Measurements from ENCODE around the gene GLIPR2. TPM values are rescaled to one million over a fixed set of nuclear protein-coding genes. Genes with fewer than 3 reads are reported as not detected.
A peak's percentile ranks its signal among the peaks of the same experiment; 100 is the strongest.

The GLIPR2 gene
- polyA plus RNA-seq, 2 donors, result 3.7 to 8.0 TPM

GRCh38 chr9:36148311-36149051 lies 11.9 kb downstream of the GLIPR2 start:
- Histone ChIP-seq H3K4me1 (ENCODE audit: control insufficient read depth in 2 of 2, insufficient read depth in 2 of 2, low read length in 1 of 2) (peaks cover 6 to 9% of the 10 kb centered on the region in 2 donors), H3K27ac (ENCODE audit: low read depth in 2 of 2, low read length in 1 of 2) (peak overlapping the region; percentile 60 to 78), H3K27me3 (ENCODE audit: control insufficient read depth in 1 of 2, insufficient read depth in 2 of 2, low read length in 2 of 2) (no peaks in the 10 kb centered on the region), H3K36me3 (ENCODE audit: control insufficient read depth in 2 of 2, insufficient read depth in 2 of 2, low read length in 1 of 2) (no peaks in the 10 kb centered on the region), H3K9me3 (ENCODE audit: control insufficient read depth in 2 of 2, insufficient read depth in 1 of 2, low read depth in 1 of 2, low read length in 1 of 2) (peaks cover 0 to 6% of the 10 kb centered on the region in 2 donors), H3K4me3 (ENCODE audit: low read depth in 1 of 2, low read length in 2 of 2) (no peak overlapping the region)
- WGBS, 2 donors, result 52 to 55% methylated on average over 14 of the region's 14 CpGs

DNA sequence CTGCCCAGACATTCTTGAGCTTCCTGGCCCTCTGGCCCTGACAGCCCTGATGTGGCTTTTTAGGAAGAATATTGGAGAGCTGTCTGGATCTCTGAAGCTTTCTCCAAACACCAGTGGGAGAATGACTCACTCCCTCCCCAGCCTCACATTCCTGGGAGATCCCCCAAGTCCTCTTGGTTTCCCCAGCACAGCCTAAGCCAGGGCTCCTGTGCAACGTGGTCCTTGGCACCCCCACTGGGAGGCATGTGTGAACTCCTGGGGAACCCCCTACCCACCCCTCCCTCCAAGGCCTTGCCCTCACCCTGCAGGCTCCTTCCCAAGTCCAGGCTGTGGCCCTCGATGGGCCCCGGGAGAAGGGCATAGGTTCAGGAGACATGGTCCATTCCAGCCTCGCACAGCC lies 12.7 kb downstream of the GLIPR2 start:
- H3K9me3 ChIP-seq (ENCODE audit: control insufficient read depth in 2 of 2, insufficient read depth in 1 of 2, low read depth in 1 of 2, low read length in 1 of 2), result peaks cover 0 to 6% of the 10 kb centered on the region in 2 donors
- WGBS, 2 donors, result 58 to 70% methylated on average over 4 of the region's 4 CpGs
- peaks cover 6 to 9% of the 10 kb centered on the region in 2 donors for H3K4me1 ChIP-seq (ENCODE audit: control insufficient read depth in 2 of 2, insufficient read depth in 2 of 2, low read length in 1 of 2)
- H3K27me3 ChIP-seq (ENCODE audit: control insufficient read depth in 1 of 2, insufficient read depth in 2 of 2, low read length in 2 of 2), result no peaks in the 10 kb centered on the region
- peak overlapping the region; percentile 60 to 62 for H3K27ac ChIP-seq (ENCODE audit: low read depth in 2 of 2, low read length in 1 of 2)
- H3K36me3 ChIP-seq (ENCODE audit: control insufficient read depth in 2 of 2, insufficient read depth in 2 of 2, low read length in 1 of 2), result no peaks in the 10 kb centered on the region
- H3K4me3 ChIP-seq (ENCODE audit: low read depth in 1 of 2, low read length in 2 of 2), result no peak overlapping the region

DNA sequence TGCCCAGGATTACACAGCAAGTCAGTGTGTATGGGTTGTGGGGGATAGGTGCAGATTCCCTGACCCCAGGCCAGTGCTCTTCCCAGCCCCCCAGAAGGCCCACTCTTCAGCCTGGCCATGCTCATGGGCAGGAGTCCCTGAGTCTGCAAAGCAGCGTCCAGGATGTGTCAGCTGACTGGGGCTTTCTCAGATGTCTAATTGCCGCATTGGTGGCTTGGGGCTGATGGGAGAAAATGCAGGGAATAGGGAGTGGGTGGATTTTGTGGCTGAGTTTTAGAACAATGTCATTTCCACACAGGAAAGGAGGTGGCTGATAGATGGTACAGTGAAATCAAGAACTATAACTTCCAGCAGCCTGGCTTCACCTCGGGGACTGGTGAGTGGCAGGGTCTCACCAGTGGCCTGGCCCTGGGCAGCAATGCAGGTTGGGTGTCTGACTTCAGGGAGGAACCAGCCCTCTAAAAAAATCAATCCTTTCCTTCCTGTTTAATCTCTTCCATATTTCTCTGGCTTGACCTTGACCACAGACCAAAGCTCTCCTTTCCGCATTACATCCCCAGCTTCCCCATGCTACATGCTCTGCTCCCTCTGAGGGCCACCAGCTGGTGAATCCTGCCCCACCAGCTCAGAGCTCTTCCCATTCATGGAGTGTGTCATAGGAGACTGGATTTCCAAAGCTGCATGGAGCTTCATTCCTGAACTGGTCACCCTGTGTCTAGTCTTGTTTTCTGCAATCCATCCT lies 14.2 kb downstream of the GLIPR2 start:
- WGBS, 2 donors, result 71% methylated on average over 4 of the region's 4 CpGs
- Histone ChIP-seq H3K9me3 (ENCODE audit: control insufficient read depth in 2 of 2, insufficient read depth in 1 of 2, low read depth in 1 of 2, low read length in 1 of 2) (peaks cover 0 to under 1% of the 10 kb centered on the region in 2 donors), H3K27ac (ENCODE audit: low read depth in 2 of 2, low read length in 1 of 2) (peak overlapping the region; percentile 62 to 72), H3K4me1 (ENCODE audit: control insufficient read depth in 2 of 2, insufficient read depth in 2 of 2, low read length in 1 of 2) (peaks cover 6 to 9% of the 10 kb centered on the region in 2 donors), H3K27me3 (ENCODE audit: control insufficient read depth in 1 of 2, insufficient read depth in 2 of 2, low read length in 2 of 2) (no peaks in the 10 kb centered on the region), H3K4me3 (ENCODE audit: low read depth in 1 of 2, low read length in 2 of 2) (no peak overlapping the region), H3K36me3 (ENCODE audit: control insufficient read depth in 2 of 2, insufficient read depth in 2 of 2, low read length in 1 of 2) (no peaks in the 10 kb centered on the region)

DNA sequence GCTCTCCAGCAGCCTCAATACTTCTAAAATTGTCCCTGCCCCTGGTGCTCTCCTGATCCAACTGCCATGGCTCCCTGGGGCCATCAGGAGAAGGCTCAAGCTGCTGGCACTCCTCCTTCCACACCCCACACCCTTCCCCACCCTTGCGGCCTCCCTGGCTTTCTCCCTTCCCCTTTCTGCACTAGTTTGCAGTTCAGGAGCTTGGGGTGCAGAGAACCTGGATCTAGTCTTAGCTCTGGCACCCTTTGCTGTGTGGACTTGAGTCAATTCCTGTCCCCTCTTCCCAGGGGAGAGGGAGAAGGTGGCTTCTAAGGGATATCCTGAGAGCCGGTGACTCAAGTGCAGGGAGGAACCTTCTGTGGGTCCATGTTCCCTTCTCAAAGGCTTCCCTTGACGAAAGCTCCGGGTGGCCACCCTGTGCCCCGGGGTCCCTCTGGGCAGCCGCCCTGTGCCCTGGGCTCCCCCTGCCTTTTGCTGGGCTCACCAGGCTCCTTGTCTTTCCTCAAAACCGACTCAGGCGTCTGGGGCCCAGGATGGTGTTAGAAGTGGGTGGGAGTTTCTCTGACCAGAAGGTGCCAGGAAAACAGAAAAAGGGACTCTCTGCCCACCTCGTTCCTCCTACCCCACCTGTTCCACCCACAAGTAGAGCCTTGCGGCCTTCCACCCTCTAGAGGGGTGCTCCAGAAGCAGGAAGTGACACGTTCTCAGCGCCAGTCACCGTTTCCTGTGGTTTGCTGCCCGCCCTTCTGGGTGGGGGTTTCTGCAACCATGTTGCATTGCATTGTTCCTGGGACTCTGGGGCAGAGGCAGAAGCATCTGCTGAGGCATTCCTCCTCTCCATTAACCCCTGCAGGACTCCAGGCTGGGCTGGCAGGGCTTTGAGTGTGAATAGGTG lies 15.0 kb downstream of the GLIPR2 start:
- WGBS, 2 donors, result 60 to 76% methylated on average over 14 of the region's 14 CpGs
- Histone ChIP-seq H3K4me1 (ENCODE audit: control insufficient read depth in 2 of 2, insufficient read depth in 2 of 2, low read length in 1 of 2) (peaks cover 6 to 9% of the 10 kb centered on the region in 2 donors), H3K4me3 (ENCODE audit: low read depth in 1 of 2, low read length in 2 of 2) (no peak overlapping the region), H3K9me3 (ENCODE audit: control insufficient read depth in 2 of 2, insufficient read depth in 1 of 2, low read depth in 1 of 2, low read length in 1 of 2) (no peaks in the 10 kb centered on the region), H3K36me3 (ENCODE audit: control insufficient read depth in 2 of 2, insufficient read depth in 2 of 2, low read length in 1 of 2) (no peaks in the 10 kb centered on the region), H3K27me3 (ENCODE audit: control insufficient read depth in 1 of 2, insufficient read depth in 2 of 2, low read length in 2 of 2) (no peaks in the 10 kb centered on the region), H3K27ac (ENCODE audit: low read depth in 2 of 2, low read length in 1 of 2) (peak overlapping the region; percentile 62 to 72)

- Histone ChIP-seq H3K9me3 (ENCODE audit: control insufficient read depth in 2 of 2, insufficient read depth in 1 of 2, low read depth in 1 of 2, low read length in 1 of 2) (no peaks in the 10 kb centered on the region), H3K27me3 (ENCODE audit: control insufficient read depth in 1 of 2, insufficient read depth in 2 of 2, low read length in 2 of 2) (no peaks in the 10 kb centered on the region), H3K36me3 (ENCODE audit: control insufficient read depth in 2 of 2, insufficient read depth in 2 of 2, low read length in 1 of 2) (no peaks in the 10 kb centered on the region), H3K4me1 (ENCODE audit: control insufficient read depth in 2 of 2, insufficient read depth in 2 of 2, low read length in 1 of 2) (peaks cover 3 to 9% of the 10 kb centered on the region in 2 donors), H3K4me3 (ENCODE audit: low read depth in 1 of 2, low read length in 2 of 2) (no peak overlapping the region), H3K27ac (ENCODE audit: low read depth in 2 of 2, low read length in 1 of 2) (peak overlapping the region in 1 of 2 donors; percentile 37)
- 86 to 91% methylated on average over 9 to 10 of the region's 10 CpGs for WGBS, 2 donors
These were observed 16.4 kb downstream of the GLIPR2 start for GRCh38 chr9:36152741-36153438.

DNA sequence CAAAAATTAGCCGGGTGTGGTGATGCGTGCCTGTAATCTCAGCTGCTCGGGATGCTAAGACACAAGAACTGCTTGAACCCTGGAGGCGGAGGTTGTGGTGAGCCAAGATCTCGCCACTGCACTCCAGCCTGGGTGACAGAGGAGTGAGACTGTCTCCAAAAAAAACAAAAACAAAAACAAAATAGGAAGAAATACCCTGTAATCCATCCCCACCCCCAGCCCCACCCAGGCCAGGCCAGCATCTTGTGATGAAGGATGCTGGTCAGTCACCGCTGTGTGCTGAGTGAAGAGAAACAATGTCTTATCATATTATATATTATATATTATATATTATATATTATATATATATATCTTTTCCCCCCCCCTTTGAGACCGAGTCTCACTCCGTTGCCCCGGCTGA lies 17.2 kb downstream of the GLIPR2 start:
- Histone ChIP-seq H3K27me3 (ENCODE audit: control insufficient read depth in 1 of 2, insufficient read depth in 2 of 2, low read length in 2 of 2) (no peaks in the 10 kb centered on the region), H3K27ac (ENCODE audit: low read depth in 2 of 2, low read length in 1 of 2) (peak overlapping the region; percentile 24 to 47), H3K4me3 (ENCODE audit: low read depth in 1 of 2, low read length in 2 of 2) (no peak overlapping the region), H3K4me1 (ENCODE audit: control insufficient read depth in 2 of 2, insufficient read depth in 2 of 2, low read length in 1 of 2) (peaks cover 0 to 6% of the 10 kb centered on the region in 2 donors), H3K36me3 (ENCODE audit: control insufficient read depth in 2 of 2, insufficient read depth in 2 of 2, low read length in 1 of 2) (no peaks in the 10 kb centered on the region), H3K9me3 (ENCODE audit: control insufficient read depth in 2 of 2, insufficient read depth in 1 of 2, low read depth in 1 of 2, low read length in 1 of 2) (no peaks in the 10 kb centered on the region)
- 69 to 73% methylated on average over 9 of the region's 9 CpGs for WGBS, 2 donors

DNA sequence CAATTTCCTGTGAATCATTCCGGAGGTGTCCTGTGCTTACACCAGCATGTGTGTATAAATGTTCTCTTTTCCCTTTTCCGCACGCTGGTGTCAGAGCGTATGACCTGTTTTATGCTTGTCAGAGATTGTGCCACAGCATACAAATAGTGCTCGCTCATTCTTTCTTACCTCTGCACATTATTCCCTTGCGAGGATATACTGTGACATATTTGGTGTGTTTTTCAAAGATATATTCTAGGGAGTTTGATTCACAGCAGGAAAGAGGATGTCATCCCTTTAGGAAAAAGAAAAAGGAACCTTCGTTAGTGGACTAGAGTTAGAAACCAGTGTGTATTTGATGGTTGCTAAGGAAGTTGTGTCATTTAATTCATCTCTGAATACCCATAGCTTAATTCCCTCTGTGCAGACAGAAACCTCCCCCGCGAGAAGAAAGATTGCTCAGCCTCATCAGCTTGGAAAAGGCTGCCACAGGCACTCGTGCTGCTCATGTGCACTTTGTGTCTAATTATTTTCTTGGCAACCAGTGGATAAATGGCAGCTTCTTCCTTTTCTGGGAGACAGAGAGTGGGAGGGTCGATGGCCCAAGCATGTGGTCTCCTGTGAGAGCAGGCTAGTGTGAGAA lies 17.9 kb downstream of the GLIPR2 start:
- no peaks in the 10 kb centered on the region for H3K27me3 ChIP-seq (ENCODE audit: control insufficient read depth in 1 of 2, insufficient read depth in 2 of 2, low read length in 2 of 2)
- no peaks in the 10 kb centered on the region for H3K9me3 ChIP-seq (ENCODE audit: control insufficient read depth in 2 of 2, insufficient read depth in 1 of 2, low read depth in 1 of 2, low read length in 1 of 2)
- H3K27ac ChIP-seq (ENCODE audit: low read depth in 2 of 2, low read length in 1 of 2), result peak overlapping the region; percentile 47 to 62
- H3K36me3 ChIP-seq (ENCODE audit: control insufficient read depth in 2 of 2, insufficient read depth in 2 of 2, low read length in 1 of 2), result no peaks in the 10 kb centered on the region
- WGBS, 2 donors, result 27 to 35% methylated on average over 11 of the region's 11 CpGs
- H3K4me1 ChIP-seq (ENCODE audit: control insufficient read depth in 2 of 2, insufficient read depth in 2 of 2, low read length in 1 of 2), result peaks cover 0 to 3% of the 10 kb centered on the region in 2 donors
- H3K4me3 ChIP-seq (ENCODE audit: low read depth in 1 of 2, low read length in 2 of 2), result no peak overlapping the region

DNA sequence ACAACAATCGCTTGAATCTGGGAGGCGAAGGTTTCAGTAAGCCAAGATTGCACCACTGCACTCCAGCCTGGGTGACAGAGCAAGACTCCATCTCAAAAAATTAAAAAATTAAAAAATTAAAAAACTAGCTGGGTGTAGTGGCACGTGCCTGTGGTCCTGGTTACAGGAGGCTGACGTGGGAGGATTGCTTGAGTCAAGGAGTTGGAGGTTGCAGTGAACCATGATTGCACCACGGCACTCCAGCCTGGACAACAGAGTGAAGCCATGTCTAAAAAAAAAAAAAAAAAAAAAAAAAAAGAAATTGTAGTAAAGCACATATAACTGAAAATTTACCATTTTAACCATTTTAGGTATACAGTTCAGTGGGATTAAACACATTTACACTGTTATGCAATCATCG lies 19.6 kb downstream of the GLIPR2 start:
- H3K4me1 ChIP-seq (ENCODE audit: control insufficient read depth in 2 of 2, insufficient read depth in 2 of 2, low read length in 1 of 2), result peaks cover 0 to 2% of the 10 kb centered on the region in 2 donors
- H3K27ac ChIP-seq (ENCODE audit: low read depth in 2 of 2, low read length in 1 of 2), result no peak overlapping the region
- H3K36me3 ChIP-seq (ENCODE audit: control insufficient read depth in 2 of 2, insufficient read depth in 2 of 2, low read length in 1 of 2), result no peaks in the 10 kb centered on the region

More for the DNA sequence above, 19.6 kb downstream of the GLIPR2 start:
- Histone ChIP-seq H3K4me3 (ENCODE audit: low read depth in 1 of 2, low read length in 2 of 2) (no peak overlapping the region), H3K27me3 (ENCODE audit: control insufficient read depth in 1 of 2, insufficient read depth in 2 of 2, low read length in 2 of 2) (no peaks in the 10 kb centered on the region), H3K9me3 (ENCODE audit: control insufficient read depth in 2 of 2, insufficient read depth in 1 of 2, low read depth in 1 of 2, low read length in 1 of 2) (no peaks in the 10 kb centered on the region)
- 94 to 98% methylated on average over 6 of the region's 6 CpGs for WGBS, 2 donors
